Keratinocyte (primary cell): Measurements from ENCODE around the gene TMEM266. TPM values are rescaled to one million over a fixed set of nuclear protein-coding genes. Genes with fewer than 3 reads are reported as not detected.

ENCODE experiments used
- DNase-seq: peaks from one replicate; pipeline ENCODE4 v3.0.0-alpha.2; 2011; ENCODE audit warnings: low read depth, missing footprints, low spot score
- FAIRE-seq: peaks from 2 replicates; lab custom pipeline; 2011; peaks lifted over from hg19 to GRCh38; lab: Jason Lieb, UNC
- H2AFZ ChIP-seq: 2 replicates; pipeline ENCODE4 v1.6.0; 2012; ENCODE audit warnings: low read length, control low read depth, inconsistent platforms; ENCODE audit not compliant: control insufficient read depth
- H3K27ac ChIP-seq: 2 replicates; pipeline ENCODE4 v1.5.1; 2011; ENCODE audit warnings: low read length; ENCODE audit not compliant: control insufficient read depth, insufficient read depth
- H3K27me3 ChIP-seq: 3 replicates; pipeline ENCODE4 v1.6.0; 2011; ENCODE audit warnings: low read length; ENCODE audit not compliant: control insufficient read depth, insufficient read depth; ENCODE audit errors: extremely low read depth
- H3K36me3 ChIP-seq, 2 experiments: 2 replicates in 1 of 2; 3 replicates in 1 of 2; pipeline ENCODE4 v1.5.1; 2011; ENCODE audit warnings: low read length in 2 of 2, mild to moderate bottlenecking in 1 of 2; ENCODE audit not compliant: control insufficient read depth in 2 of 2, insufficient read depth in 2 of 2; ENCODE audit errors: extremely low read depth in 1 of 2
- H3K4me1 ChIP-seq: 3 replicates; pipeline ENCODE4 v1.5.1; 2011; ENCODE audit warnings: low read length; ENCODE audit not compliant: control insufficient read depth, insufficient read depth; ENCODE audit errors: extremely low read depth
- H3K4me2 ChIP-seq: 3 replicates; pipeline ENCODE4 v1.6.0; 2011; ENCODE audit warnings: low read depth, low read length; ENCODE audit not compliant: control insufficient read depth, insufficient read depth; ENCODE audit errors: extremely low read depth
- H3K4me3 ChIP-seq, 3 experiments: fragments of 200-600 bp in 1 of 3; sonication (generic) in 1 of 3; 2 replicates in 2 of 3; 3 replicates in 1 of 3; pipeline ENCODE4 v1.5.1; 2011 to 2016; ENCODE audit warnings: low read length in 3 of 3, mild to moderate bottlenecking in 3 of 3, control low read depth in 2 of 3, inconsistent platforms in 1 of 3, low read depth in 1 of 3, mixed read lengths in 1 of 3, mixed run types in 1 of 3, moderate library complexity in 1 of 3; ENCODE audit not compliant: control insufficient read depth in 2 of 3, insufficient read depth in 2 of 3; ENCODE audit errors: extremely low read depth in 1 of 3
- H3K79me2 ChIP-seq: 2 replicates; pipeline ENCODE4 v1.6.0; 2012; ENCODE audit warnings: low read length; ENCODE audit not compliant: control insufficient read depth, insufficient read depth
- H3K9ac ChIP-seq: 3 replicates; pipeline ENCODE4 v1.6.0; 2011; ENCODE audit warnings: low read length; ENCODE audit not compliant: control insufficient read depth, insufficient read depth; ENCODE audit errors: extremely low read depth
- H3K9me1 ChIP-seq: 3 replicates; pipeline ENCODE4 v1.6.0; 2011; ENCODE audit warnings: low read length; ENCODE audit not compliant: control insufficient read depth, insufficient read depth; ENCODE audit errors: extremely low read depth
- H3K9me3 ChIP-seq: 2 replicates; pipeline ENCODE4 v1.5.1; 2012; ENCODE audit warnings: low read depth, low read length; ENCODE audit not compliant: control insufficient read depth
- H4K20me1 ChIP-seq: 3 replicates; pipeline ENCODE4 v1.6.0; 2011; ENCODE audit warnings: low read length; ENCODE audit not compliant: control insufficient read depth, insufficient read depth; ENCODE audit errors: extremely low read depth
- EZH2 ChIP-seq: IDR thresholded peaks from one replicate; pipeline ENCODE4 v1.6.1; 2012; ENCODE audit warnings: inconsistent platforms, mild to moderate bottlenecking, low read length, moderate library complexity
- dilution Hi-C: fragments of 300-500 bp; cut with MboI; formaldehyde crosslinking; loops from one replicate; pipeline ENCODE4 v1.7.0; 2020; ENCODE audit warnings: low sequenced_read_pairs; ENCODE audit not compliant: extremely low pct_ligation_motif_present
- polyA plus RNA-seq, 5 experiments: library from polyadenylated mRNA; depleted of rRNA in 3 of 5; stranded (reverse) in 3 of 5; stranded (forward) in 1 of 5; unstranded in 1 of 5; fragments of >200 nt; gene quantifications; 1 replicate in 1 of 5; 2 replicates in 3 of 5; 3 replicates in 1 of 5; pipeline versions ENCODE4 v1.2.1 to v1.2.3, GENCODE V29; 2011 to 2012; ENCODE audit warnings: missing spikeins in 2 of 5, low read depth in 1 of 5, low replicate concordance in 1 of 5
- TF ChIP-seq, protein P1 (sequence below), 3 experiments: IDR thresholded peaks in 1 of 3; conservative IDR thresholded peaks in 1 of 3; optimal IDR thresholded peaks in 1 of 3; 2 replicates in 2 of 3; 3 replicates in 1 of 3; pipeline versions ENCODE3 to v1.5.1; 2011; ENCODE audit warnings: low read length in 3 of 3, mild to moderate bottlenecking in 3 of 3, moderate library complexity in 2 of 3, control low read depth in 1 of 3, inconsistent platforms in 1 of 3; ENCODE audit not compliant: insufficient read depth in 2 of 3; ENCODE audit errors: extremely low read depth in 1 of 3

The TMEM266 gene
- polyA plus RNA-seq, 1 donor (not counting 4 experiments of a cell fraction or from before 2014, with no cell fraction given) = 0.03 TPM

DNA sequence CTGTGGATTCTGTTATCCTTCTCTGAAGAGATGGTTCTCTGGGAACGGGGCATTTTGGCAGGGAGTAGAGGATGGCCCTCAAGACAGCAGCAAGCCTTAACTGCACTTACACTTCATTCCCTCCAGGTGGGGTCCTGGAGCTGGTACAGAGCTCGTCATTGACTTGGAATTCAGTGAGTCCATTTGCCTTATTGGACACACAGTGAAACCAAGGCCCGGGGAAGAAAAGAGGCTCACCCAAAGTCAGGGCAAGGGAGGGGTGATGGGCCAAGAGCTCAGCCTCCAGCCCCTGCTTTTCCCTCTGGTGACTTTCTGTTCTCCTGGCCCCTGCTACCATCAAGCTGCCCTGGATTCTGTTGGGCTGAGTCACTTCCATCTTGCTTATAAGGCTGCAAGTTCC, 125.9 kb downstream of the TMEM266 start:
- no peaks in the 10 kb centered on the region for H3K79me2 ChIP-seq
- dilution Hi-C loops = no loop called here
- no peaks in the 10 kb centered on the region for H3K9me1 ChIP-seq
- no peak for DNase-seq
- no peaks in the 10 kb centered on the region for H3K36me3 ChIP-seq
- no peak overlapping the region for H3K9ac ChIP-seq
- H4K20me1 ChIP-seq = no peaks in the 10 kb centered on the region
- H2AFZ ChIP-seq = peak overlapping the region; percentile 64
- H3K4me1 ChIP-seq = peaks cover 10% of the 10 kb centered on the region
- no peak overlapping the region for H3K27ac ChIP-seq
- TF ChIP-seq EZH2 = no peak
- TF ChIP-seq, protein P1, sequence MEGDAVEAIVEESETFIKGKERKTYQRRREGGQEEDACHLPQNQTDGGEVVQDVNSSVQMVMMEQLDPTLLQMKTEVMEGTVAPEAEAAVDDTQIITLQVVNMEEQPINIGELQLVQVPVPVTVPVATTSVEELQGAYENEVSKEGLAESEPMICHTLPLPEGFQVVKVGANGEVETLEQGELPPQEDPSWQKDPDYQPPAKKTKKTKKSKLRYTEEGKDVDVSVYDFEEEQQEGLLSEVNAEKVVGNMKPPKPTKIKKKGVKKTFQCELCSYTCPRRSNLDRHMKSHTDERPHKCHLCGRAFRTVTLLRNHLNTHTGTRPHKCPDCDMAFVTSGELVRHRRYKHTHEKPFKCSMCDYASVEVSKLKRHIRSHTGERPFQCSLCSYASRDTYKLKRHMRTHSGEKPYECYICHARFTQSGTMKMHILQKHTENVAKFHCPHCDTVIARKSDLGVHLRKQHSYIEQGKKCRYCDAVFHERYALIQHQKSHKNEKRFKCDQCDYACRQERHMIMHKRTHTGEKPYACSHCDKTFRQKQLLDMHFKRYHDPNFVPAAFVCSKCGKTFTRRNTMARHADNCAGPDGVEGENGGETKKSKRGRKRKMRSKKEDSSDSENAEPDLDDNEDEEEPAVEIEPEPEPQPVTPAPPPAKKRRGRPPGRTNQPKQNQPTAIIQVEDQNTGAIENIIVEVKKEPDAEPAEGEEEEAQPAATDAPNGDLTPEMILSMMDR (optimal IDR thresholded peaks at IDR 0.05 in 1 of 3, IDR thresholded peaks at IDR 0.05 in 1 of 3, conservative IDR thresholded peaks at IDR 0.05 in 1 of 3; ENCODE audit: extremely low read depth in 1 of 3, insufficient read depth in 2 of 3, low read length in 3 of 3) = peak; percentile 75 to 85 (median 81)
- no peak overlapping the region for H3K4me2 ChIP-seq
- no peak overlapping the region for H3K4me3 ChIP-seq
- H3K27me3 ChIP-seq = peaks cover 5% of the 10 kb centered on the region
- no peaks in the 10 kb centered on the region for H3K9me3 ChIP-seq
- FAIRE-seq = peak; percentile 59

- Histone ChIP-seq H3K4me3 (no peak overlapping the region), H3K9me3 (no peaks in the 10 kb centered on the region), H2AFZ (no peak overlapping the region), H3K27ac (no peak overlapping the region), H3K36me3 (no peaks in the 10 kb centered on the region), H3K4me2 (no peak overlapping the region), H3K27me3 (peaks cover 5% of the 10 kb centered on the region), H3K79me2 (no peaks in the 10 kb centered on the region), H4K20me1 (no peaks in the 10 kb centered on the region), H3K4me1 (peaks cover 12% of the 10 kb centered on the region), H3K9ac (no peak overlapping the region), H3K9me1 (no peaks in the 10 kb centered on the region)
- DNase-seq (no peak), FAIRE-seq (no peak)
- no peak for TF ChIP-seq EZH2
- TF ChIP-seq, protein P1 (optimal IDR thresholded peaks at IDR 0.05 in 1 of 3, IDR thresholded peaks at IDR 0.05 in 1 of 3, conservative IDR thresholded peaks at IDR 0.05 in 1 of 3; ENCODE audit: extremely low read depth in 1 of 3, insufficient read depth in 2 of 3, low read length in 3 of 3) = no peak
- dilution Hi-C loops = no loop called here
Measured at GRCh38 chr15:76187163-76187562, 127.4 kb downstream of the TMEM266 start.
